ENCODE data around the gene CIP2A. TPM values are rescaled to one million over a fixed set of nuclear protein-coding genes. Genes with fewer than 3 reads are reported as not detected.
"Not testable (repeated sequence)": the region's sequence is repeated elsewhere in the genome, so short reads cannot be mapped to it uniquely, and the experiment has no call there.

CIP2A gene
- total RNA-seq, result 10 to 100 TPM in 1 of 2 donors, 1 to 10 TPM in 1; 5.3 to 18.5 TPM

DNA sequence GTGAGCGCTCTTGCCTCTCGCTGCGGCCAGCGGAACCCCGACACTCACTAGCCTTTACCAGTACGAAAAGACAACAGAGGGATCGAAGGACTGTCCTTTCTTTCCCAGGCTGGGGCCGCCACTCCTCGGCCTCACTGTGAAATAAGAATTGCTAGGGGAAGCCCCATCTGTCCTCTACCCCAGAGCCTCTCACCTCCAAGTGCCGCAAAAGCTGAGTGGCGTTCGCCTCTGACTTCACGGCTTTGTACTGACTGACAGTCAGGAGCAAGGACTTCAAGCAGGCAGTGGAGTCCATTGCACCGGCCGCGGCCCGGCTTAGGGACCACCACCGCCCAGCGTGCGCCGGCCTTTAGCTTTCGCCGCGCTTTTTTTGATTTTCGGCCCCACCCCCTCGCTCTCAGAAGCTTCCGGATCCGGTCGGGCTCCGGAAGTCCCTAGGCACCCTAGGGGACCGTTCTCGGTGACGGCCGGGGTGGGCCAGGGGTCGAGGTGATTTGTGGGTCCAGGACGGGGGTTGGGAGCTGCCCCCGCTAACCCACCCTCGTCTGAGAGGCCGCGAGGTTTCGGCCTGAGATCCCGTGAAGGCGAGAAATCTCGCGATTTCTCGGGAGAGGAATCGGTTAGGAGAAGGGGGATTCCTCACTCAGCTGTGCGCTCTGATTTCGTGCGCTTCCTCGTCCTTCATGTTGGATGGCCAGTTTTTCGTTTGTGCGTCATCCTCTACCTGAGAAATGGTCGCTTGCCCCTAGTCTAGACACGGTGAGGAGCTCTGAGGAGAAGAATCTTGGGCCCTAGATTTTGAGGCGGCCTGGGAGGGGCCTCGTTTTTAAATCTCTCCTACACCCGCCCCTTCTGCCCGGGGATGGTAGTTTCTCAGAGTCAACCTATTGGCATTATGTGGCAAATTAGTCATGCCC is at the start of gene CIP2A, which contains the start of gene DZIP3:
TSS of gene CIP2A (minus strand) at position 358 of the 917 bp plus-strand sequence. CDS start at position 295, 63 bp downstream.
TSS of gene DZIP3 (plus strand) at position 642 of the 917 bp plus-strand sequence. CDS start 15,685 bp downstream, outside the sequence.
- no peaks in the 10 kb centered on the region for H3K9me3 ChIP-seq
- DNase-seq, result peak; percentile 87
- peak within 1 kb of the TSS; percentile 80 to 82 for H3K9ac ChIP-seq (ENCODE audit: low read depth in 2 of 2, low read length in 2 of 2)
- intact Hi-C loops (cut with DNase I), result no loop called here
- peak within 1 kb of the TSS; percentile 82 for H3K27ac ChIP-seq
- no peaks in the 10 kb centered on the region for H3K27me3 ChIP-seq
- no peaks in the 10 kb centered on the region for H3K36me3 ChIP-seq
- peaks cover 6% of the 10 kb centered on the region for H3K4me1 ChIP-seq
- H3K4me3 ChIP-seq, result peak within 1 kb of the TSS; percentile 78
- TF ChIP-seq, protein P1, sequence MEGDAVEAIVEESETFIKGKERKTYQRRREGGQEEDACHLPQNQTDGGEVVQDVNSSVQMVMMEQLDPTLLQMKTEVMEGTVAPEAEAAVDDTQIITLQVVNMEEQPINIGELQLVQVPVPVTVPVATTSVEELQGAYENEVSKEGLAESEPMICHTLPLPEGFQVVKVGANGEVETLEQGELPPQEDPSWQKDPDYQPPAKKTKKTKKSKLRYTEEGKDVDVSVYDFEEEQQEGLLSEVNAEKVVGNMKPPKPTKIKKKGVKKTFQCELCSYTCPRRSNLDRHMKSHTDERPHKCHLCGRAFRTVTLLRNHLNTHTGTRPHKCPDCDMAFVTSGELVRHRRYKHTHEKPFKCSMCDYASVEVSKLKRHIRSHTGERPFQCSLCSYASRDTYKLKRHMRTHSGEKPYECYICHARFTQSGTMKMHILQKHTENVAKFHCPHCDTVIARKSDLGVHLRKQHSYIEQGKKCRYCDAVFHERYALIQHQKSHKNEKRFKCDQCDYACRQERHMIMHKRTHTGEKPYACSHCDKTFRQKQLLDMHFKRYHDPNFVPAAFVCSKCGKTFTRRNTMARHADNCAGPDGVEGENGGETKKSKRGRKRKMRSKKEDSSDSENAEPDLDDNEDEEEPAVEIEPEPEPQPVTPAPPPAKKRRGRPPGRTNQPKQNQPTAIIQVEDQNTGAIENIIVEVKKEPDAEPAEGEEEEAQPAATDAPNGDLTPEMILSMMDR (IDR thresholded peaks at IDR 0.05), result no peak

GRCh38 chr3:108629974-108630373 is 40.7 kb upstream of the CIP2A start:
- Histone ChIP-seq H3K27ac (no peak overlapping the region), H3K9ac (ENCODE audit: low read depth in 2 of 2, low read length in 2 of 2) (no peak overlapping the region), H3K36me3 (no peaks in the 10 kb centered on the region), H3K9me3 (no peaks in the 10 kb centered on the region), H3K4me3 (no peak overlapping the region), H3K4me1 (no peaks in the 10 kb centered on the region), H3K27me3 (no peaks in the 10 kb centered on the region)
- intact Hi-C loops (cut with DNase I), result no loop called here
- no peak for DNase-seq
- TF ChIP-seq, protein P1 (IDR thresholded peaks at IDR 0.05), result no peak

GRCh38 chr3:108623504-108623903 is 34.3 kb upstream of the CIP2A start:
- Histone ChIP-seq H3K9ac (ENCODE audit: low read depth in 2 of 2, low read length in 2 of 2) (no peak overlapping the region), H3K27me3 (no peaks in the 10 kb centered on the region), H3K27ac (no peak overlapping the region), H3K4me1 (no peaks in the 10 kb centered on the region), H3K4me3 (no peak overlapping the region), H3K9me3 (no peaks in the 10 kb centered on the region), H3K36me3 (no peaks in the 10 kb centered on the region)
- TF ChIP-seq, protein P1 (IDR thresholded peaks at IDR 0.05), result no peak
- no peak for DNase-seq
- intact Hi-C loops (cut with DNase I), result no loop called here

DNA sequence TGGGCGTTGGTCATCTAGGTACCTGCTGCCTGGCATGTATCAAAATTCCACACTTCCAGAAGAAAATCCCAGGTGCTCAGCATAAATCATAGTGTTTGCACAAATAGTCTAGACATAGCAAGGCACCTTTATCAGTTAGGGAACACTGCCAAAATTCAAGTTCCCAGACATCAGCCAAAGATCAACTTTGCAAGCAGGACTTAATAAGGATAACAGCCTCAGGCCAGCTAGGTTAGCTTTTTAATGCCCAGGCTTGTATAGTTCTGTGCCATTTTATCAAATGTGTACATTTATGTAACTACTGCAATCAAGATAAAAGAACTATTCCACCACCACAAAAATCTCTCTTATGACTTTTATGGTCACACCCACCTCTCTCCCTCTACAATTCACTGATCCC is 31.0 kb upstream of the CIP2A start:
- no peak for DNase-seq
- intact Hi-C loops (cut with DNase I), result no loop called here
- no peak overlapping the region for H3K4me3 ChIP-seq

GRCh38 chr3:108616090-108616489 is 26.9 kb upstream of the CIP2A start:
- H3K9me3 ChIP-seq; H3K36me3 ChIP-seq; intact Hi-C loops (cut with DNase I); H3K27ac ChIP-seq; H3K4me3 ChIP-seq; H3K4me1 ChIP-seq; H3K27me3 ChIP-seq; DNase-seq; H3K9ac ChIP-seq (ENCODE audit: low read depth in 2 of 2, low read length in 2 of 2): not testable (repeated sequence)

More for the DNA sequence above, 31.0 kb upstream of the CIP2A start:
- Histone ChIP-seq H3K9me3 (no peaks in the 10 kb centered on the region), H3K27ac (no peak overlapping the region), H3K27me3 (no peaks in the 10 kb centered on the region), H3K4me1 (no peaks in the 10 kb centered on the region), H3K9ac (ENCODE audit: low read depth in 2 of 2, low read length in 2 of 2) (no peak overlapping the region), H3K36me3 (no peaks in the 10 kb centered on the region)
- TF ChIP-seq, protein P1 (IDR thresholded peaks at IDR 0.05), result no peak

- Histone ChIP-seq H3K4me1 (no peaks in the 10 kb centered on the region), H3K36me3 (no peaks in the 10 kb centered on the region), H3K9me3 (no peaks in the 10 kb centered on the region), H3K27me3 (no peaks in the 10 kb centered on the region), H3K4me3 (no peak overlapping the region), H3K27ac (no peak overlapping the region), H3K9ac (ENCODE audit: low read depth in 2 of 2, low read length in 2 of 2) (no peak overlapping the region)
- intact Hi-C loops (cut with DNase I), result no loop called here
- TF ChIP-seq, protein P1 (IDR thresholded peaks at IDR 0.05), result no peak
- no peak for DNase-seq
Observed at GRCh38 chr3:108610651-108611050, 21.4 kb upstream of the CIP2A start.
